ENCODE measurements around the gene MRPL36.

DNA sequence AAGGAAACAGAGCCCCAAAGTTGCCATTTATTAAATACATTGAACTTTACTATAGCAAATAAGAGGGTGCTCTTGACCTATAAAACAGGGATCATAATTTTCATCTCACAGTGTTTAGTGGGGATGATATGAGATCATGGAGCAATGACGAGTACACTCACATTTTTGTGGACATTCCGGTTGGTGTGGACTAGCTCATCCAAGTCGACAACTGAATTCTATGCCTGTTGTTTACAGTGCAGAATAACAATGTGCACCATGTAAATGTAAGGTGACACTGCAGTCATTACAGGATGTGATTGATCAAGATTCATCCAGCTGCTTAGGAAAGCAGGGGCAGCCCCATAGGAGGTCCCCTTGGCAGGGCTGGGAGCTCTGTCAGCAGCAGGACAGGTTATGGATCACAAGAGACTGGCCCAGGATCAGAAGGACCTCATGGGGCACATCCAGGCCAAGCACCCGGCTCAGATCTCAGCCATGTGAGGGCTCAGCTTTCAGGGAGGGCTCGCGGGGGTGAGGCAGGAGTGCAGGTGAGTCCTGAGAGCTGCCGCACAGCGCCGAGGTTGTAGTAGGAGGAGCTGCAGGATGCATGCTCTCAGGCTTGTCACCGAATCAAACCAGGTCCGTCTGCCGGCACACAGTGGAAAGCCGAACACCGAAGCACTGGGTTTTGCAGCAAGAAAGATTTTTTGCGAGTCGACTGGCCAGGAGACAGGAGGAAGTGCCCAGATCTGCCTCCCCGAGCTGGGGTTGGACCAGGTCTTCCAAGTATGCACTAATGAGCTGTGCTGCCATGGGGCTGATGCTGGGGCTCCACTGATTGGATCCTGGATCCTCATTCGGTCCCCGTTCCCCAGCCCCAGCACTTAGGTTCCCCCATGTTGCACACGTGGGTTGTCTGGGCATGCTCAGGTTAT lies 28.2 kb downstream of the MRPL36 start:
- TF ChIP-seq, protein P1, sequence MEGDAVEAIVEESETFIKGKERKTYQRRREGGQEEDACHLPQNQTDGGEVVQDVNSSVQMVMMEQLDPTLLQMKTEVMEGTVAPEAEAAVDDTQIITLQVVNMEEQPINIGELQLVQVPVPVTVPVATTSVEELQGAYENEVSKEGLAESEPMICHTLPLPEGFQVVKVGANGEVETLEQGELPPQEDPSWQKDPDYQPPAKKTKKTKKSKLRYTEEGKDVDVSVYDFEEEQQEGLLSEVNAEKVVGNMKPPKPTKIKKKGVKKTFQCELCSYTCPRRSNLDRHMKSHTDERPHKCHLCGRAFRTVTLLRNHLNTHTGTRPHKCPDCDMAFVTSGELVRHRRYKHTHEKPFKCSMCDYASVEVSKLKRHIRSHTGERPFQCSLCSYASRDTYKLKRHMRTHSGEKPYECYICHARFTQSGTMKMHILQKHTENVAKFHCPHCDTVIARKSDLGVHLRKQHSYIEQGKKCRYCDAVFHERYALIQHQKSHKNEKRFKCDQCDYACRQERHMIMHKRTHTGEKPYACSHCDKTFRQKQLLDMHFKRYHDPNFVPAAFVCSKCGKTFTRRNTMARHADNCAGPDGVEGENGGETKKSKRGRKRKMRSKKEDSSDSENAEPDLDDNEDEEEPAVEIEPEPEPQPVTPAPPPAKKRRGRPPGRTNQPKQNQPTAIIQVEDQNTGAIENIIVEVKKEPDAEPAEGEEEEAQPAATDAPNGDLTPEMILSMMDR (IDR thresholded peaks at IDR 0.05): no peak
- no peak for TF ChIP-seq POLR2A (IDR thresholded peaks at IDR 0.05)
